ENCODE results near the gene GRK7.

The GRK7 gene

DNA sequence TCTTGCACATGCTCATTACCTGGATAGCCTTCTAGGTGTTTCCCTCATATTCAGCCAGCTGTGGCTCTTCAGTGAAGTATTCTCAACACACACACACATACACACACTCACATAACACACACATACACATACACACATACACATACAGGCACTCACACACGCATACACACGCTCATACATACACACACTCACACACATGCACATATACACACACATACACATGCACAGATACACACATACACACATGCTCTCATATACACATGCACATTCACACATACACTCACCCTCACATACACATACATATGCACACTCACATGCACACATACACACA, 41.2 kb downstream of the GRK7 start:
- Histone ChIP-seq H2BK120ac (ENCODE audit: low read depth, low read length) (no peak overlapping the region), H3K79me1 (replicated peaks; ENCODE audit: low read length, poor library complexity, severe bottlenecking) (no peaks in the 10 kb centered on the region), H2AK5ac (ENCODE audit: low read length, severe bottlenecking) (no peak overlapping the region), H3K27me3 (ENCODE audit: control insufficient read depth in 1 of 2, insufficient read depth in 1 of 2, low read length in 2 of 2) (no peaks in the 10 kb centered on the region), H3K4me3 (ENCODE audit: insufficient read depth in 1 of 2, low read depth in 1 of 2, low read length in 2 of 2) (no peak overlapping the region), H3K18ac (ENCODE audit: low read depth in 1 of 2, low read length in 2 of 2) (no peak overlapping the region), H4K91ac (ENCODE audit: low read length) (peak overlapping the region; percentile 65), H3K9me3 (ENCODE audit: control insufficient read depth, low read length) (peaks cover 5% of the 10 kb centered on the region), H2BK12ac (ENCODE audit: low read length in 2 of 2) (no peak overlapping the region), H2BK5ac (ENCODE audit: low read depth, low read length, poor library complexity, severe bottlenecking) (no peak overlapping the region), H3K36me3 (ENCODE audit: control insufficient read depth in 1 of 2, insufficient read depth in 2 of 2, low read depth in 1 of 2, low read length in 2 of 2) (no peaks in the 10 kb centered on the region), H2BK15ac (ENCODE audit: low read depth, poor library complexity, severe bottlenecking) (no peak overlapping the region), H2AFZ (ENCODE audit: low read depth, low read length) (no peak overlapping the region), H4K8ac (ENCODE audit: low read length) (no peak overlapping the region), H3K4me2 (ENCODE audit: low read length, poor library complexity, severe bottlenecking) (no peak overlapping the region), H3K9ac (ENCODE audit: low read length) (no peak overlapping the region), H3K23ac (ENCODE audit: low read length in 2 of 2) (no peak overlapping the region), H3K27ac (ENCODE audit: low read length, poor library complexity, severe bottlenecking) (no peak overlapping the region), H3K4ac (ENCODE audit: low read depth in 1 of 2, low read length in 2 of 2) (no peak overlapping the region), H3K14ac (ENCODE audit: low read length in 2 of 2) (peak overlapping the region in 1 of 2 experiments; percentile 7), H3K4me1 (ENCODE audit: control insufficient read depth, insufficient read depth, low read depth, low read length) (no peaks in the 10 kb centered on the region)
- 94% methylated on average over 2 of the region's 2 CpGs for WGBS
- DNase-seq = no peak

- Histone ChIP-seq H3K27ac (ENCODE audit: low read length, poor library complexity, severe bottlenecking) (no peak overlapping the region), H2BK120ac (ENCODE audit: low read depth, low read length) (no peak overlapping the region), H2AK5ac (ENCODE audit: low read length, severe bottlenecking) (no peak overlapping the region), H3K36me3 (ENCODE audit: control insufficient read depth in 1 of 2, insufficient read depth in 2 of 2, low read depth in 1 of 2, low read length in 2 of 2) (no peaks in the 10 kb centered on the region), H3K4me2 (ENCODE audit: low read length, poor library complexity, severe bottlenecking) (no peak overlapping the region), H3K79me1 (replicated peaks; ENCODE audit: low read length, poor library complexity, severe bottlenecking) (no peaks in the 10 kb centered on the region), H3K4me3 (ENCODE audit: insufficient read depth in 1 of 2, low read depth in 1 of 2, low read length in 2 of 2) (no peak overlapping the region), H3K18ac (ENCODE audit: low read depth in 1 of 2, low read length in 2 of 2) (no peak overlapping the region), H3K27me3 (ENCODE audit: control insufficient read depth in 1 of 2, insufficient read depth in 1 of 2, low read length in 2 of 2) (no peaks in the 10 kb centered on the region), H2BK12ac (ENCODE audit: low read length in 2 of 2) (no peak overlapping the region), H2BK5ac (ENCODE audit: low read depth, low read length, poor library complexity, severe bottlenecking) (no peak overlapping the region), H4K91ac (ENCODE audit: low read length) (peak overlapping the region; percentile 65), H3K4ac (ENCODE audit: low read depth in 1 of 2, low read length in 2 of 2) (no peak overlapping the region), H3K9me3 (ENCODE audit: control insufficient read depth, low read length) (peaks cover 5% of the 10 kb centered on the region), H3K23ac (ENCODE audit: low read length in 2 of 2) (no peak overlapping the region), H3K14ac (ENCODE audit: low read length in 2 of 2) (peak overlapping the region in 1 of 2 experiments; percentile 7), H3K4me1 (ENCODE audit: control insufficient read depth, insufficient read depth, low read depth, low read length) (no peaks in the 10 kb centered on the region), H3K9ac (ENCODE audit: low read length) (no peak overlapping the region), H2BK15ac (ENCODE audit: low read depth, poor library complexity, severe bottlenecking) (no peak overlapping the region), H2AFZ (ENCODE audit: low read depth, low read length) (no peak overlapping the region), H4K8ac (ENCODE audit: low read length) (no peak overlapping the region)
- DNase-seq = no peak
- 90% methylated on average over 17 of the region's 18 CpGs for WGBS
Measured at GRCh38 chr3:141804778-141805639, 41.8 kb downstream of the GRK7 start.

- 68% methylated on average over 4 of the region's 7 CpGs for WGBS
- Histone ChIP-seq H3K4me2 (ENCODE audit: low read length, poor library complexity, severe bottlenecking) (no peak overlapping the region), H2BK12ac (ENCODE audit: low read length in 2 of 2) (no peak overlapping the region), H3K9ac (ENCODE audit: low read length) (no peak overlapping the region), H2AFZ (ENCODE audit: low read depth, low read length) (no peak overlapping the region), H2AK5ac (ENCODE audit: low read length, severe bottlenecking) (no peak overlapping the region), H4K91ac (ENCODE audit: low read length) (no peak overlapping the region), H4K8ac (ENCODE audit: low read length) (no peak overlapping the region), H2BK120ac (ENCODE audit: low read depth, low read length) (no peak overlapping the region), H3K14ac (ENCODE audit: low read length in 2 of 2) (no peak overlapping the region), H3K4me3 (ENCODE audit: insufficient read depth in 1 of 2, low read depth in 1 of 2, low read length in 2 of 2) (no peak overlapping the region), H3K18ac (ENCODE audit: low read depth in 1 of 2, low read length in 2 of 2) (no peak overlapping the region), H3K4me1 (ENCODE audit: control insufficient read depth, insufficient read depth, low read depth, low read length) (no peaks in the 10 kb centered on the region), H2BK5ac (ENCODE audit: low read depth, low read length, poor library complexity, severe bottlenecking) (no peak overlapping the region), H3K79me1 (replicated peaks; ENCODE audit: low read length, poor library complexity, severe bottlenecking) (no peaks in the 10 kb centered on the region), H3K36me3 (ENCODE audit: control insufficient read depth in 1 of 2, insufficient read depth in 2 of 2, low read depth in 1 of 2, low read length in 2 of 2) (no peaks in the 10 kb centered on the region), H3K4ac (ENCODE audit: low read depth in 1 of 2, low read length in 2 of 2) (no peak overlapping the region), H3K27me3 (ENCODE audit: control insufficient read depth in 1 of 2, insufficient read depth in 1 of 2, low read length in 2 of 2) (no peaks in the 10 kb centered on the region), H3K23ac (ENCODE audit: low read length in 2 of 2) (no peak overlapping the region), H3K27ac (ENCODE audit: low read length, poor library complexity, severe bottlenecking) (no peak overlapping the region), H3K9me3 (ENCODE audit: control insufficient read depth, low read length) (no peaks in the 10 kb centered on the region), H2BK15ac (ENCODE audit: low read depth, poor library complexity, severe bottlenecking) (no peak overlapping the region)
- no peak for DNase-seq
Measured at GRCh38 chr3:141807277-141808033, 44.2 kb downstream of the GRK7 start.

GRCh38 chr3:141808586-141808985, 45.4 kb downstream of the GRK7 start:
- H3K9me3 ChIP-seq (ENCODE audit: control insufficient read depth, low read length) = no peaks in the 10 kb centered on the region
- H2BK15ac ChIP-seq (ENCODE audit: low read depth, poor library complexity, severe bottlenecking) = no peak overlapping the region
- no peak for DNase-seq
- H2AFZ ChIP-seq (ENCODE audit: low read depth, low read length) = no peak overlapping the region
- no peak overlapping the region for H4K8ac ChIP-seq (ENCODE audit: low read length)
- no peaks in the 10 kb centered on the region for H3K36me3 ChIP-seq (ENCODE audit: control insufficient read depth in 1 of 2, insufficient read depth in 2 of 2, low read depth in 1 of 2, low read length in 2 of 2)
- no peak overlapping the region for H2BK120ac ChIP-seq (ENCODE audit: low read depth, low read length)
- H3K18ac ChIP-seq (ENCODE audit: low read depth in 1 of 2, low read length in 2 of 2) = no peak overlapping the region
- H2AK5ac ChIP-seq (ENCODE audit: low read length, severe bottlenecking) = no peak overlapping the region
- H3K23ac ChIP-seq (ENCODE audit: low read length in 2 of 2) = no peak overlapping the region
- H2BK12ac ChIP-seq (ENCODE audit: low read length in 2 of 2) = no peak overlapping the region
- WGBS = 94% methylated on average over 4 of the region's 5 CpGs
- H3K14ac ChIP-seq (ENCODE audit: low read length in 2 of 2) = no peak overlapping the region
- H2BK5ac ChIP-seq (ENCODE audit: low read depth, low read length, poor library complexity, severe bottlenecking) = no peak overlapping the region
- no peak overlapping the region for H3K27ac ChIP-seq (ENCODE audit: low read length, poor library complexity, severe bottlenecking)
- no peak overlapping the region for H3K4ac ChIP-seq (ENCODE audit: low read depth in 1 of 2, low read length in 2 of 2)
- no peak overlapping the region for H3K9ac ChIP-seq (ENCODE audit: low read length)
- no peaks in the 10 kb centered on the region for H3K79me1 ChIP-seq (replicated peaks; ENCODE audit: low read length, poor library complexity, severe bottlenecking)
- H3K4me2 ChIP-seq (ENCODE audit: low read length, poor library complexity, severe bottlenecking) = no peak overlapping the region
- H4K91ac ChIP-seq (ENCODE audit: low read length) = no peak overlapping the region
- no peaks in the 10 kb centered on the region for H3K27me3 ChIP-seq (ENCODE audit: control insufficient read depth in 1 of 2, insufficient read depth in 1 of 2, low read length in 2 of 2)
- H3K4me3 ChIP-seq (ENCODE audit: insufficient read depth in 1 of 2, low read depth in 1 of 2, low read length in 2 of 2) = no peak overlapping the region
- H3K4me1 ChIP-seq (ENCODE audit: control insufficient read depth, insufficient read depth, low read depth, low read length) = no peaks in the 10 kb centered on the region

All from mesenchymal stem cell (in vitro differentiated cells and primary cell).